HEK293 (cell line): Measurements from ENCODE around the gene PDC.

Experiments used
- AEBP2 ChIP-seq: fragments of 450-650 bp; formaldehyde crosslinking; IDR thresholded peaks from 2 replicates; pipeline ENCODE4 v1.5.1; 2016; ENCODE audit warnings: missing biosample characterization, missing genetic modification characterization, borderline replicate concordance
- ATF2 ChIP-seq: fragments of 450-650 bp; formaldehyde crosslinking; IDR thresholded peaks from 2 replicates; pipeline ENCODE4 v1.5.1; 2016; ENCODE audit warnings: missing biosample characterization, missing genetic modification characterization, low read depth
- CTCF ChIP-seq: fragments of 450-650 bp; formaldehyde crosslinking; IDR thresholded peaks from 2 replicates; pipeline ENCODE4 v1.5.1; 2016; ENCODE audit warnings: missing biosample characterization, missing genetic modification characterization
- KLF10 ChIP-seq: fragments of 450-650 bp; IDR thresholded peaks from 2 replicates; pipeline ENCODE4 v1.5.1; 2018; ENCODE audit warnings: missing biosample characterization, mild to moderate bottlenecking, missing genetic modification characterization
- MZF1 ChIP-seq: fragments of 450-650 bp; formaldehyde crosslinking; IDR thresholded peaks from 2 replicates; pipeline ENCODE4 v1.5.1; 2017; ENCODE audit warnings: missing biosample characterization, missing genetic modification characterization, borderline replicate concordance
- OSR2 ChIP-seq: fragments of 450-650 bp; formaldehyde crosslinking; IDR thresholded peaks from 2 replicates; pipeline ENCODE4 v1.5.1; 2016; ENCODE audit warnings: missing biosample characterization, missing genetic modification characterization
- SP7 ChIP-seq: fragments of 450-650 bp; formaldehyde crosslinking; IDR thresholded peaks from 2 replicates; pipeline ENCODE4 v1.5.1; 2016; ENCODE audit warnings: missing biosample characterization, missing genetic modification characterization
- ZBTB48 ChIP-seq: fragments of 450-650 bp; formaldehyde crosslinking; IDR thresholded peaks from 2 replicates; pipeline ENCODE4 v1.5.1; 2016; ENCODE audit warnings: missing biosample characterization, missing genetic modification characterization
- ZFP3 ChIP-seq: fragments of 450-650 bp; formaldehyde crosslinking; IDR thresholded peaks from 2 replicates; pipeline ENCODE4 v1.5.1; 2016; ENCODE audit warnings: low read depth, missing biosample characterization, missing genetic modification characterization
- ZNF121 ChIP-seq: fragments of 450-650 bp; formaldehyde crosslinking; IDR thresholded peaks from 2 replicates; pipeline ENCODE4 v1.5.1; 2016; ENCODE audit warnings: missing biosample characterization, missing genetic modification characterization
- ZNF544 ChIP-seq: fragments of 450-650 bp; formaldehyde crosslinking; IDR thresholded peaks from 2 replicates; pipeline ENCODE4 v1.5.0; 2017; ENCODE audit warnings: missing biosample characterization, missing genetic modification characterization
- ZNF707 ChIP-seq: fragments of 450-650 bp; formaldehyde crosslinking; IDR thresholded peaks from 2 replicates; pipeline ENCODE4 v1.5.1; 2016; ENCODE audit warnings: missing biosample characterization, missing genetic modification characterization
- ZXDB ChIP-seq: fragments of 450-650 bp; formaldehyde crosslinking; IDR thresholded peaks from 2 replicates; pipeline ENCODE4 v1.5.1; 2016; ENCODE audit warnings: missing biosample characterization, missing genetic modification characterization

GRCh38 chr1:186503190-186503589 is 42.3 kb upstream of the PDC start:
- TF ChIP-seq ZXDB (tag by site-specific recombination) (no peak), ZFP3 (tag by site-specific recombination) (no peak), SP7 (no peak), ZNF121 (tag by site-specific recombination) (no peak), CTCF (tag by site-specific recombination) (no peak), ZNF707 (tag by site-specific recombination) (no peak), OSR2 (tag by site-specific recombination) (no peak), MZF1 (tag by site-specific recombination) (no peak), AEBP2 (tag by site-specific recombination) (no peak), KLF10 (no peak), ZBTB48 (tag by site-specific recombination) (no peak), ZNF544 (tag by site-specific recombination) (no peak), ATF2 (tag by site-specific recombination) (no peak)
